IPS-NIHi7 (cell line): ENCODE data around the gene GPR132.
A peak's percentile ranks its signal among the peaks of the same experiment; 100 is the strongest.

ENCODE experiments used
- DNase-seq: peaks from one replicate; pipeline ENCODE4 v3.0.0; 2012; ENCODE audit warnings: mixed read lengths; ENCODE audit errors: extremely low spot score

The GPR132 gene

GRCh38 chr14:105061428-105062047 is 3.7 kb downstream of the GPR132 start:
- no peak for DNase-seq

DNA sequence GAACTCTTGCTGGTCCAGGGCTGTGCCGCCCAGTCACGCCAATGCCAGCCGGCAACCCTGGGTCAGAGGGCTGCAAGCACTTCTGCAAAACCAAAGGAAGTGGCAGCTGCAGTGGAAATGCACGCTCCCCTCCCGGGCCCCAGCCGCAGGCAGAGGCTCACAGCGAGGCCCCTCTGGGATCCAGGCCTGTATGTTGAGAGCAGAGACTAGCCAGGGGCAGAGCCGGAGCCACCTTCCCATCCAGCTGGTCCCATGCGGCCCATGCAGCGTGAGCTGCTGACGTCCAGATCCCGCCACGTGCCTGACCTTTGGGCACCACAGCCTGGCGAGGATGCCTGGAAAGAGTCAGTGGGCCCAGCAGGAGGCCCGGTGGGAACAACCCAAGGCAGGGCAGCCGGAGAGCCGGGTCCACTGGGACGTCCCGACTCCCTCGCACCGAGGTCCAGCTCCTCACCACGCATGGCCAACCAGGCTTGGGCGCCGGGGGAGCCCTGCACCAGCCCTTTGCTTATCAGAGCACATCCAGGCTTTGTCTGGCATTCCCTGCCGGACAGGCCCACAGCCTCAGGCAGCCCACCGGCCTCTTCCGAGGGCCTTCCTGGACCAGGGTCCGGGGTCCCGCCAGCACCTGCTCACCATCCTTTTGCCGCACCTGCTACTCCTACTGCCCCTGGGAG is 4.3 kb downstream of the GPR132 start:
- DNase-seq, result no peak

- no peak for DNase-seq
Observed at GRCh38 chr14:105059925-105060565, 5.2 kb downstream of the GPR132 start.

DNA sequence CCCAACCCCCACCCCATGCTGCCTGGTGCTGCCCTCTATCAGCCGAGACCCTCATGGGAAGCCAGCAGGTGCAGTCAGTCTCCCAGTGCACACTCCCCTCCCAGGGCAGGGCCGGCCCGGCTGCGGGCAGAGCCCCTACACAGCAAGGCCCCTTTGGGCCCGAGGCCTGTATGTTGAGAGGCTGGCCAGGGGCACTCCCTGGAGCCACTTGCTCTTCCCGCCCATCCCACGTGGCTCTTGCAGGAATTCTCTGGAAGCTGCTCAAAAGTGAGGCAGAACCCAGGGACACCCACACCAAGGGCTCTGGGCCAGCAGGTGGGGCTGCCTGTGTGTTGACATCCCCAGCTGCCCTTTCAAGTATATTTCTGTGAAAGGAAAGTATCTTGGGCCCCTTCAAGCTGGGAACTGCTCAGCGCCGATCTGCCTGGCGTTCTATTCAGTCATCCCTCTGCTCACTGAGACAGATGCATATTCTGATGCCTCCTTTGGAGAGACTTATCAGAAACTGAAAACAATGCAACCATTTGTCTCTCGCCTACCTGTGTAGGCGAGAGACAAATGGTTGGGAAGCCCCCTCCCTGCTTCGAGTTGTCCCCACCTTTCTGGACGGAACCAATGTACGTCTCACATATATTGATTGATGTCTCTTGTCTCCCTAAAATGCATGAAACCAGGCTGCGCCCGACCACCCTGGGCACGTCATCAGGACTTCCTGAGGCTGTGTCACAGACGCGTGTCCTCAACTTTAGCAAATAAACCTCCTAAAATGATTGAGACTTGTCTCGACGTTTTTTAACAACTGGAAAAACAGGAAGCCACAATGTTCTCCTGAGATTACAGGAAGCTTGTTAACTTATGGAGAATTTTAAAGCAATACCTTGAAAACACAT is 6.0 kb downstream of the GPR132 start:
- peak; percentile 49 for DNase-seq

GRCh38 chr14:105058521-105059034 is 6.7 kb downstream of the GPR132 start:
- DNase-seq, result no peak

DNA sequence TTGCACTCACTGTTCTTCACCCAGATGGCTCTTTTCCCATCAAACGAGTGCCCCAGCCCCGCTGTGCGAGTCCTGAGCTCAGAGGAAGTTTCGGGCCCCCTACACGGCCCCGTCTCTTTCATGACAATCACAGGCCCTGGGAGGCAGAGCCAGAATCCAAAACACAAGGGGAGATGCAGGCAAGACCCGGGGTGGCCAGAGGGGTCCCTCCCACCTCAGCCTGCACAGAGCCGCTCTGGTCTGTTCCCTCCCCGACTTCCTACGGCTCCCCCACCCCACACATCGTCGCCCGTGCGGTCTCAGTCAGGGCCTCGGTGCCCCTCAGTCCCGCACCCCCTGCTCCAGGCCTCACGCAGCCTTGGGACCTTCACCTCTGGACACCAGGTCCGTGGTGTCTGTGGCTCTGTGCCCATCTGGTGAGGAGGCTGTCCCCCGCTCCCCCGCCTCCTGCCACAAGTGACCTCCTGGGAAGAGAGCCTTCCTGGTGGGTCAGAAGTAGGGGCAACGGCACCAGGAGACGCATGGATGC is 8.9 kb downstream of the GPR132 start:
- DNase-seq, result no peak

- DNase-seq, result peak; percentile 11
Observed at GRCh38 chr14:105055736-105056302, 9.4 kb downstream of the GPR132 start.

- DNase-seq, result peak; percentile 15
Observed at GRCh38 chr14:105055334-105055733, 9.9 kb downstream of the GPR132 start.

GRCh38 chr14:105053996-105054395 is 11.2 kb downstream of the GPR132 start:
- no peak for DNase-seq

GRCh38 chr14:105053421-105053820 is 11.8 kb downstream of the GPR132 start:
- no peak for DNase-seq

DNA sequence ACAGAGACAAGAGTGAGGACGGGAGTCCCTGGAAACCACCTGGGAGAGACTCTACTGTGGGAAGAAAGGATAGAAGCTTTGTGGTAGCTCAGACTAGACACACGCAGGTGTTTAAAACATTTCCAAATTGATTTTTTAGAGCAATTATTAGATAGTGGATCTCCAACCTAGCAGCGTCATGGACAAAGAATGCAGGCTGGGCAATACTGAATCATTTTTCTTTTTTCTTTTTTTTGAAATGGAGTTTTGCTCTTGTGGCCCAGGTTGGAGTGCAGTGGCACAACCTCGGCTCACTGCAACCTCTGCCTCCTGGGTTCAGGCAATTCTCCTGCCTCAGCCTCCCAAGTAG is 13.1 kb downstream of the GPR132 start:
- no peak for DNase-seq

DNA sequence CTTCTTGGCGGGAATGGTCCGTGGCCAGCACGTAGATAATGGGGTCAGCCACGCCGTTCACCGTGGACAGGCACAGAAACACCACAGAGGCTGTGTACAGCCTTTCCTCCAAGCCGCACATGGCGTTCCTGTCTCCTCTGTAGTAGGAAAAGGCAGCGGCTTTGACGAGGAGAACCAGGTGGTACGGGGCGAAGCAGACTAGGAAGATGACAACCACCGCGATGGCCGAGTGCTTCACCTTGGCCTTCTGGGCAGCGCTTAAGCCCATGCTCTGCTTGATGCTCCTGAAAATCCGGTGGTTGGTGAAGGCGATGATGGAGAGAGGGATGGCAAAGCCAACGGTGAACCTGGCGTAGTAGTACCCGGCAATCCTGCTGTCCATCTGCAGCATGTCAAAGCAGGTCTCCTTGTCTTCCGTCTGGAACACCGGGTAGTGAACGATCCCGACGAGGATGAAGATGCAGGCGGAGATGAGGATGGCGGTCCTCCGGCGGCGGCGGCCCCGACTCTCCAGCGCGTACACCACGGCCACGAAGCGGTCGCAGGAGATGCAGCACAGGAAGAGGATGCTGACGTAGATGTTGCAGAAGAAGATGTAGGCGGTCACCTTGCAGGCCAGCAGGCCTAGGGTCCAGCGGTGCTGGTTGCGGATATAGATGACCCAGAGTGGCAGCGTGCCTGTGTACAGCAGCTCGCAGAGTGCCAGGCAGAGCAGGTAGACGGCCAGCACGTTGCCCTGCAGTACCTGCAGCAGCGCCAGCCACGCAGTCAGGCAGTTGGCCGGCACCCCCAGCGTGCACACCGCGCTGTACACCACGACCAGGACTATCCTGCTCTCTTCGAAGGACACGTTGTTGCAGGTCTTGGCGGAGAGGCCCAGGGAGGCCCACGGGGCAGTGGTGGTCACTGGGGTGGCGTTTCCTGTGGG is 13.8 kb downstream of the GPR132 start:
- no peak for DNase-seq

DNA sequence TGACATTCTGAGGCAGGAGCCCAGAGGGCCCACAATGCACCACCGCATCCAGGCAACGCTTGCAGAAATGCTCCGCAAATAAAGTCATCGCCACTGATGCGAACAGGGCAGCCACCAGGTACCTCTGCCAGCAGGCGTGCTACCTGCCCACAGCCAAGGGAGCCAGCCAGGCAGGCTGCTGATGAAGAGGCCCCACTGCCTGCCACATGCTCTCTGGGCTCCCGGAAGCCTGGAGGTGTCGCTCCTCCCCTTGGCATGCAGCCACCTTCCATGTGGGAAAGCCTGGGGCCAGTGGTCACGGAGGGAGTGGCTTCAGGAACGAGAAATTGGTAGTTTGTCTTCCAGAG is 14.7 kb downstream of the GPR132 start:
- peak; percentile 8 for DNase-seq

DNA sequence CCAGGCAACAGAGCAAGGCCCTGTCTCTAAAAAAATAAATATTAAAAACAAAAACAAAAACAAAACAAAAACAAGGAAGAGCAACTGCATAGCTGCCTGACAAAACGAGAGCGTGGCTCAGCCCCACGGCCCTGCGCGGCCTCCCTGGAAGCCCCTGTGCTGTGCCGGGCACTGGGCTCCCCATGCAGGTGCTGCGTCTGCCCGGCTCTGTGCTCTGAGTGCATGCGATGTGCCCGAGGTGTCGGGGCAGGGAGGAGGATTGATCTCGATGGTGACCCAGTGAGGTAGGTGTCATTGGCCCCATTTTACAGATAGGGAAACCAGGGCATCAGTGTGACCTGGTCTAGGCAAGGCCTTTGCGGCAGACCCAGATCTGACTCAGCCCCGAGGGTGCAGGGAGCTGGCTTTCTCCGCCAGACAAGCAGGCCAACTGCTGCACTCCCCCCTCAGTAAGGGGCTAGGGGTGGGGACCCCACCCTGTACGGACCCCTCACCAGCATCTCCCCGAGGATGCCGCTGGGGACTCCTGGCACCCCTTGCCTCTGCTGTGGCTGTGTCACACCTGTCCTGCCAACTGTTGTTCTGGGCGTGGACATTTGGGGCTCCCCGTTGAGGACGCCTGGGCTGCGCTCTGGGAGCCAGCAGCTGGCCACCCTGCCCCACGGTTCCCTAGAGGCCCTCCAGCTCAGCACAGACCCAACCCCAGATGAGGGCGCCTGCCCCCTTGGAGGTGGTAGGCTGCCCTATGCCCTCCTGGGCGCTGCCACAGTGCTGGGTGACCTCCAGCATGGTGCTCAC is 15.3 kb downstream of the GPR132 start:
- peak; percentile 4 for DNase-seq

DNA sequence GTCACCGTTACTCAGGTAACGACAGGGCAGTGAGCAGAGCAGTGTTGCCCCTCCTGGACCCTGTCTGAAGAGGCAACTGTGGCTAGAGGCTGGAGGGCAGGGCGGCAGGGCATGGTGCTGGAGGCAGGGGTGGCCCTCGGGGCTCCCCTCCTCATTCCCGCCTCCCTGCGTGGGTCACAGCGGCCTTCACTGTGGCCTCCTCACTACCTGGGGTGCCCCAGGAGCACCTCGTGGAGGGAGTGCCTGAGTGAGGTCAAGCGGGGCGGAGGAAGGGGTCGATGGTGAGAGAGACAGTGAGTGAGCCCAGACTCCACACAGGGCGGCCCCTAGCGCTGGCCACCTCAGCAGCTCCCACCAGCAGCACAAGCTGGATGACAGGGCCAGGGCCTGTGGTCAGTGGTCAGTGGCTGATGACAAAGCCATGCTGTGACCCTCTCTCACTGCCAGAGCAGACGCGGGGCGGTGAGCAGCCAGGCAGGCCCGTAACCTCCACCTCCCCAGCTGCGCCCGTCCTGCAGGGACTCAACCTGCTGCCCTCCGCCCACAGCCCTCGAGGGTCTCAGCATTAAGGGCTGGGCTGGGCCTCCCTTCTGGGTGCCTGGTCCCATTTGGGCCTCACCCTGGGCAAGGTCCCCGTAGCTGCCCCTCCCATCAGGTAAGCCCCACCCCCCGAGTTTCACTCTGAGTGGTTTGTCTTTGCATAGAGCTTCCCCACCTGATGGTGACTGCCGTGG is 17.8 kb downstream of the GPR132 start:
- DNase-seq, result peak; percentile 7

- DNase-seq, result peak; percentile 5
Observed at GRCh38 chr14:105046891-105047282, 18.3 kb downstream of the GPR132 start.

GRCh38 chr14:105045710-105046326 is 19.4 kb downstream of the GPR132 start:
- DNase-seq, result peak; percentile 96

- DNase-seq, result no peak
Observed at GRCh38 chr14:105043641-105044040, 21.6 kb downstream of the GPR132 start.
